ENCODE data around the gene ACO2. TPM values are rescaled to one million over a fixed set of nuclear protein-coding genes. Genes with fewer than 3 reads are reported as not detected.
"Not testable (repeated sequence)": the region's sequence is repeated elsewhere in the genome, so short reads cannot be mapped to it uniquely, and the experiment has no call there.

The ACO2 gene
- total RNA-seq, 1 experiment from 2014 or later: 71.5 TPM

- no peak for TF ChIP-seq CTCF (IDR thresholded peaks at IDR 0.05)
- no peak for TF ChIP-seq POLR2AphosphoS5 (IDR thresholded peaks at IDR 0.05; ENCODE audit: low read depth, low read length)
- no peak for TF ChIP-seq REST (IDR thresholded peaks at IDR 0.05; ENCODE audit: insufficient read depth in 1 of 2, low read depth in 2 of 2, low read length in 1 of 2)
- TF ChIP-seq TCF7L2 (IDR thresholded peaks at IDR 0.05; ENCODE audit: low read depth, low read length): no peak
- TF ChIP-seq SIN3A (IDR thresholded peaks at IDR 0.05; ENCODE audit: borderline replicate concordance, insufficient read depth, low read depth, low read length): no peak
- CTCF ChIA-PET: no interaction called here
- intact Hi-C loops (cut with micrococcal nuclease; ENCODE audit: unreplicated experiment): no loop called here
- H3K27ac ChIP-seq (ENCODE audit: low read length): no peak overlapping the region
- no peaks in the 10 kb centered on the region for H3K27me3 ChIP-seq (ENCODE audit: control insufficient read depth, insufficient read depth, low read length)
- H3K4me1 ChIP-seq (ENCODE audit: control insufficient read depth, insufficient read depth, low read length): peaks cover 1% of the 10 kb centered on the region; the same call in 1 of the 2 replicates
- H3K4me3 ChIP-seq (ENCODE audit: low read depth in 2 of 2, low read length in 2 of 2): no peak overlapping the region
- DNase-seq (ENCODE audit: low read depth, low spot score) (no peak), ATAC-seq (no peak)
- no peaks in the 10 kb centered on the region for H3K9me3 ChIP-seq (ENCODE audit: control insufficient read depth, insufficient read depth, low read depth, low read length)
- POLR2A ChIA-PET: no interaction called here
- in situ Hi-C loops (cut with HindIII; ENCODE audit: low pct_unique_long_range_greater_than_20kb, low sequenced_read_pairs): no loop called here
- H3K36me3 ChIP-seq (ENCODE audit: control insufficient read depth, insufficient read depth, low read length): peaks cover 4% of the 10 kb centered on the region
- BruUV-seq (replicated peaks): no TSS peak
Observed at GRCh38 chr22:41437198-41437597, 31.7 kb upstream of the ACO2 start.

GRCh38 chr22:41440511-41440910 is 28.4 kb upstream of the ACO2 start:
- H3K36me3 ChIP-seq (ENCODE audit: control insufficient read depth, insufficient read depth, low read length); in situ Hi-C loops (cut with HindIII; ENCODE audit: low pct_unique_long_range_greater_than_20kb, low sequenced_read_pairs); BruUV-seq (replicated peaks); H3K4me1 ChIP-seq (ENCODE audit: control insufficient read depth, insufficient read depth, low read length); H3K27ac ChIP-seq (ENCODE audit: low read length); POLR2A ChIA-PET; DNase-seq (ENCODE audit: low read depth, low spot score); ATAC-seq; H3K4me3 ChIP-seq (ENCODE audit: low read depth in 2 of 2, low read length in 2 of 2); H3K27me3 ChIP-seq (ENCODE audit: control insufficient read depth, insufficient read depth, low read length); H3K9me3 ChIP-seq (ENCODE audit: control insufficient read depth, insufficient read depth, low read depth, low read length); intact Hi-C loops (cut with micrococcal nuclease; ENCODE audit: unreplicated experiment): not testable (repeated sequence)
- CTCF ChIA-PET: interaction anchor here (0.6 kb wide), 1 partner anchor 44 kb away, joined by 4 read pairs; no protein-coding TSS in a partner anchor

GRCh38 chr22:41442240-41442792 is 26.6 kb upstream of the ACO2 start:
- intact Hi-C loops (cut with micrococcal nuclease; ENCODE audit: unreplicated experiment): no loop called here
- CTCF ChIA-PET: no interaction called here
- no peaks in the 10 kb centered on the region for H3K27me3 ChIP-seq (ENCODE audit: control insufficient read depth, insufficient read depth, low read length)
- BruUV-seq (replicated peaks): no TSS peak
- peaks cover 2% of the 10 kb centered on the region for H3K36me3 ChIP-seq (ENCODE audit: control insufficient read depth, insufficient read depth, low read length)
- H3K27ac ChIP-seq (ENCODE audit: low read length): no peak overlapping the region
- no peak for TF ChIP-seq SIN3A (IDR thresholded peaks at IDR 0.05; ENCODE audit: borderline replicate concordance, insufficient read depth, low read depth, low read length)
- TF ChIP-seq POLR2AphosphoS5 (IDR thresholded peaks at IDR 0.05; ENCODE audit: low read depth, low read length): no peak
- no peak for TF ChIP-seq TCF7L2 (IDR thresholded peaks at IDR 0.05; ENCODE audit: low read depth, low read length)
- no peak for TF ChIP-seq REST (IDR thresholded peaks at IDR 0.05; ENCODE audit: insufficient read depth in 1 of 2, low read depth in 2 of 2, low read length in 1 of 2)
- no peak for TF ChIP-seq CTCF (IDR thresholded peaks at IDR 0.05)
- H3K4me3 ChIP-seq (ENCODE audit: low read depth in 2 of 2, low read length in 2 of 2): no peak overlapping the region
- H3K4me1 ChIP-seq (ENCODE audit: control insufficient read depth, insufficient read depth, low read length): peaks cover 6% of the 10 kb centered on the region; the same call in 1 of the 2 replicates
- no peak for ATAC-seq
- in situ Hi-C loops (cut with HindIII; ENCODE audit: low pct_unique_long_range_greater_than_20kb, low sequenced_read_pairs): no loop called here
- no peaks in the 10 kb centered on the region for H3K9me3 ChIP-seq (ENCODE audit: control insufficient read depth, insufficient read depth, low read depth, low read length)
- POLR2A ChIA-PET: interaction anchor here (0.6 to 0.7 kb wide), 2 partner anchors 41 to 165 kb away, joined by 4 to 6 read pairs; no protein-coding TSS in a partner anchor
- no peak for DNase-seq (ENCODE audit: low read depth, low spot score)
